GM15510 (cell line): ENCODE data around the gene LACRT.

Experiments used
- POLR2A ChIP-seq: IDR thresholded peaks from 3 replicates; pipeline ENCODE4 v1.6.1; 2011; ENCODE audit warnings: borderline replicate concordance; ENCODE audit not compliant: insufficient read length; ENCODE audit errors: extremely low read depth

The LACRT gene

DNA sequence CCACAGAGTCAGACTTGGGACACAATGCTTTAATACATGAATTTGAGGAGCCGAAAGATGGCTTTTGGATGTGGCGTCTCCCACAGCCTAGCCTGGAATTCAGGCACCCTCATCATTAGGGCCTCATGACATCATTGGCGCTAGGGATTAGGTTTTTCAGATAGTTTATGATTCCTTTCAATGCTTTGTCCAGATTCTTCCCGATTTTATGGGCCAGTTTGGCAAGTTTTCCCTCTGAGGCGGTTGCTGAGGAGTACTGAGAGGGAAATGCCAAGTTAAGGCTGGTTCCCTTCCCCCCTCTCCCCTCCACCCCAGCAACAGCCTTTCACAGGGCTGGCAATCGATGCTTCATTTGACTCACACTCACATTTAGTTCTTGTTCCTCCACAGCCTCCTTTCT lies 26.5 kb downstream of the LACRT start:
- TF ChIP-seq POLR2A, result no peak

GRCh38 chr12:54606556-54606955 lies 28.1 kb downstream of the LACRT start:
- TF ChIP-seq POLR2A, result no peak

DNA sequence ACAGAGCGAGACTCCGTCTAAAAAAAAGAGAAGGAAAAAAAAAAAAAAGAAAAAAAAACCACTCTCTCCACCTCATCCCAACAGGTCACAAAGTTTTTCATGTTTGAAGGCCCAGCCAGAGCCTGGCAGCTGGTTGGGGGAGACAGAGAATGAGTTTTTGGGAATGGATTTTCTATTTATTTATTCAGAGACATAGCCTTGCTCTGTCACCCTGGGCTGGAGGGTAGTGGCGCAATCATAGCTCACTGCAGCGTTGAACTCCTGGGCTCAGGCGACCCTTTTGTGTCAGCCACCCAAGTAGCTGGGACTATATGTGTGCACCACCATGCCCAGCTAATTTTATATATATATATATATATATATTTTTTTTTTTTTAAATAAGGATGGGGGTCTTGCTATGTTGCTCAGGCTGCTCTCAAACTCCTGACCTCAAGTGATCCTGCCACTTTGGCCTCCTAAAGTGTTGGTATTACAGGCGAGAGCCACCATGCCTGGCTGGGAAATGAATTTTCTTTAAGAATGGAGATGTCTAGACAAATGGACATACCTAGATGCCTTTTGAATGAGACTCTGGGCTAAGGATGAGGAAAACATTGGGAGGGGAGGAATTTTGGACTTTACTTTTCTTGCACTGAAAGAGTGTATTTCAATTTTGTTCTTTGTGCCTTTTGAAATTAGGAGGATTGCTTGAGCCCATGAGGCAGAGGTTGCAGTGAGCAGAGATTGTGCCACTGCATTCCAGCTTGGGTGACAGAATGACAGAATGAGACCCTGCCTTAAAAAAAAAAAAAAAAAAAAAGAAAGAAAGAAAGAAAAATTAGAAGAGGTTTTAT lies 29.3 kb downstream of the LACRT start:
- no peak for TF ChIP-seq POLR2A

GRCh38 chr12:54604436-54604835 lies 30.3 kb downstream of the LACRT start:
- TF ChIP-seq POLR2A, result no peak

GRCh38 chr12:54603872-54604271 lies 30.8 kb downstream of the LACRT start:
- no peak for TF ChIP-seq POLR2A

- no peak for TF ChIP-seq POLR2A
These were observed 31.4 kb downstream of the LACRT start for GRCh38 chr12:54603173-54603814.

DNA sequence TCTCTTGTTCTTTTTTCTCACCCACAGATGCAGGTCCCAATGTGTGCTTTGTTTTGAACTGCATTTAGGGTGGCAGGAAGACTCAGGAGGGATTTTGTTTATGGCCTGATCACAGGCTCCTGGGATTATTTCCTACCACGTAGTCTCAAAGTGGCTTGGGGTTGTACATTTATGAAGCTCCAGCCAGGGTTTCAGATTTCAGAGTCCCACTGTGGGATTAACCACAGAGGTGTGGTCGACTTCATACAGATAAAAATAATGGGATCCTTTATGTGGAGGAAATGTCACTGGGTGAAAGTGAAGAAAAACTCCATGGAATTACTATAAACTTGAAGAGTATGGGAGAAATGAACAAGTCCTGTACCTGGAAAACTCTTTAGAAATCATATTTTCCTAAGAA lies 32.0 kb downstream of the LACRT start:
- no peak for TF ChIP-seq POLR2A

DNA sequence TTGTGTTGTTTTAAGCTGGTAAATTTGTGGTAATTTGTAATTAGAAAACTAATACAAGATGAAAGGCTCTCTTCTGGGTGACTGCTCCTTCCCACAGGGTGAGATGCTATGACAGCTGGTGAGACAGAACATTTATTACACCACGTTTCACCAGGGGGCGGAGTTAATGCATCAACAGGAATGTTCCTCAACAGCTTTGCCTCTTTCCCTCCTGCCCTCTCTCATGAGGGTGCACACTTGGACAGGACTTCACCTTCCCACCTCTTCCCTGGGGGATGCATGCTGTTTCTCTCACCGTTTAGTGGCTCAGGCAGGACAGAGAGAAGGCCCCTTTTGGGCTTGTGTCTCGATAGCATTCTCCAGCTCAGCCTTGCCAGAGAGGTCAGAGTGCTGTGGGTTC lies 32.9 kb downstream of the LACRT start:
- no peak for TF ChIP-seq POLR2A

GRCh38 chr12:54598970-54599369 lies 35.7 kb downstream of the LACRT start:
- no peak for TF ChIP-seq POLR2A

GRCh38 chr12:54596526-54596946 lies 38.2 kb downstream of the LACRT start:
- TF ChIP-seq POLR2A, result no peak

- TF ChIP-seq POLR2A, result no peak
These were observed 39.2 kb downstream of the LACRT start for GRCh38 chr12:54595471-54595870.

GRCh38 chr12:54593725-54594124 lies 41.0 kb downstream of the LACRT start:
- no peak for TF ChIP-seq POLR2A

DNA sequence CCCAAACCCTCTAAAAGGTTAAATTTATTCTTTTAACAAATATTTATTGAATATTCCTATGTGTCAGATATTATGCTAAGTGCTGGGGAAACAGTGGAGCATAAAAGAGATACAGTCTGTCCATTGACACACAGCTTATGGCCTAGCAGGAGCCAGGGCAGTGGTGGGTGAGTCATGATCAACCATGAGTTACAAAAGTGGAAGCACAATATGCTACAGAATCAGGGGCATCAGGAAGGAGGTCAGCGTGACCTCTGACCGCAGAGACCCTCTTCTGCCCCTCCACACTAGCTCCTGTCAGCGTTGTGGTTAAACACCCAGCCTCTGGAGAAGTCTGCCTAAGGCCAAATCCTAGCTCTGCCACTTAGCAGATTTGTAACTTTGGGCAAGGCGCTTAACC lies 41.6 kb downstream of the LACRT start:
- TF ChIP-seq POLR2A, result no peak

DNA sequence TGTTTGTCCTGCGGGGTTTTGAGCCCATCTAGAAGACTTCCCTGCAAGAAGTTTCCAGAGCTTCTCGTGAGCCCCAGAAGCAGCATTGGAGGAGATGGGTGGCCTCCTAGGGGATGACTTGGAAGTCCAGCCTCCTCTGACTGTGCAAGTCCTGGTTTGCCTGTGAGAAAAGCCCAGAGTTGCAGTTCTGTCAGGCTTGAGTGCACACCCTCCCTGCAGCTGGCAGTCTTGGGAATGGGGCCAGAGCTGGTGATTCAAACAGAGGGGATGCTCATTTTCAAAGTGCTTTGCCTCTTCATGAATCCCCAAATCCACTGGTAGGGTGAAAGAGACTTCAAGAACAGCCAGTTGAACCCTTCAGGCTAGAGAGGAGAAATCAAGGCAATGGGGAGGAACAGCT lies 42.4 kb downstream of the LACRT start:
- TF ChIP-seq POLR2A, result no peak

- no peak for TF ChIP-seq POLR2A
These were observed 43.6 kb downstream of the LACRT start for GRCh38 chr12:54590978-54591591.

- no peak for TF ChIP-seq POLR2A
These were observed 44.7 kb downstream of the LACRT start for GRCh38 chr12:54589964-54590363.
